ENCODE measurements around the gene ANGPTL2.
A peak's percentile ranks its signal among the peaks of the same experiment; 100 is the strongest.

Gene ANGPTL2

GRCh38 chr9:127084076-127085039 lies 38.1 kb downstream of the ANGPTL2 start:
- H3K36me3 ChIP-seq (ENCODE audit: control insufficient read depth, low read depth, low read length) = no peaks in the 10 kb centered on the region
- no peak overlapping the region for H3K4me3 ChIP-seq (ENCODE audit: low read length)
- H3K4me1 ChIP-seq (ENCODE audit: control insufficient read depth, low read depth, low read length) = no peaks in the 10 kb centered on the region
- H3K9me3 ChIP-seq (ENCODE audit: control insufficient read depth, low read depth, low read length) = no peaks in the 10 kb centered on the region
- no peak overlapping the region for H3K9ac ChIP-seq (ENCODE audit: low read length)
- H3K27me3 ChIP-seq (ENCODE audit: control insufficient read depth, insufficient read depth, low read length) = no peaks in the 10 kb centered on the region
- H3K27ac ChIP-seq (ENCODE audit: low read length) = no peak overlapping the region

- Histone ChIP-seq H3K36me3 (ENCODE audit: control insufficient read depth, low read depth, low read length) (no peaks in the 10 kb centered on the region), H3K9me3 (ENCODE audit: control insufficient read depth, low read depth, low read length) (no peaks in the 10 kb centered on the region), H3K4me1 (ENCODE audit: control insufficient read depth, low read depth, low read length) (no peaks in the 10 kb centered on the region), H3K27ac (ENCODE audit: low read length) (no peak overlapping the region), H3K4me3 (ENCODE audit: low read length) (no peak overlapping the region), H3K27me3 (ENCODE audit: control insufficient read depth, insufficient read depth, low read length) (no peaks in the 10 kb centered on the region), H3K9ac (ENCODE audit: low read length) (no peak overlapping the region)
Measured at GRCh38 chr9:127083138-127083980, 39.1 kb downstream of the ANGPTL2 start.

- Histone ChIP-seq H3K27ac (ENCODE audit: low read length) (no peak overlapping the region), H3K4me3 (ENCODE audit: low read length) (no peak overlapping the region), H3K4me1 (ENCODE audit: control insufficient read depth, low read depth, low read length) (peaks cover 14% of the 10 kb centered on the region), H3K27me3 (ENCODE audit: control insufficient read depth, insufficient read depth, low read length) (no peaks in the 10 kb centered on the region), H3K9ac (ENCODE audit: low read length) (no peak overlapping the region), H3K9me3 (ENCODE audit: control insufficient read depth, low read depth, low read length) (no peaks in the 10 kb centered on the region), H3K36me3 (ENCODE audit: control insufficient read depth, low read depth, low read length) (no peaks in the 10 kb centered on the region)
Measured at GRCh38 chr9:127081250-127082185, 40.9 kb downstream of the ANGPTL2 start.

- Histone ChIP-seq H3K36me3 (ENCODE audit: control insufficient read depth, low read depth, low read length) (no peaks in the 10 kb centered on the region), H3K9me3 (ENCODE audit: control insufficient read depth, low read depth, low read length) (no peaks in the 10 kb centered on the region), H3K4me3 (ENCODE audit: low read length) (no peak overlapping the region), H3K27me3 (ENCODE audit: control insufficient read depth, insufficient read depth, low read length) (no peaks in the 10 kb centered on the region), H3K27ac (ENCODE audit: low read length) (no peak overlapping the region), H3K4me1 (ENCODE audit: control insufficient read depth, low read depth, low read length) (peaks cover 33% of the 10 kb centered on the region), H3K9ac (ENCODE audit: low read length) (no peak overlapping the region)
Measured at GRCh38 chr9:127079446-127080140, 42.8 kb downstream of the ANGPTL2 start.

- no peaks in the 10 kb centered on the region for H3K9me3 ChIP-seq (ENCODE audit: control insufficient read depth, low read depth, low read length)
- no peaks in the 10 kb centered on the region for H3K27me3 ChIP-seq (ENCODE audit: control insufficient read depth, insufficient read depth, low read length)
- H3K36me3 ChIP-seq (ENCODE audit: control insufficient read depth, low read depth, low read length) = no peaks in the 10 kb centered on the region
- no peak overlapping the region for H3K27ac ChIP-seq (ENCODE audit: low read length)
- H3K4me1 ChIP-seq (ENCODE audit: control insufficient read depth, low read depth, low read length) = peaks cover 39% of the 10 kb centered on the region
- no peak overlapping the region for H3K9ac ChIP-seq (ENCODE audit: low read length)
- no peak overlapping the region for H3K4me3 ChIP-seq (ENCODE audit: low read length)
Measured at GRCh38 chr9:127078988-127079387, 43.4 kb downstream of the ANGPTL2 start.

- Histone ChIP-seq H3K4me3 (ENCODE audit: low read length) (no peak overlapping the region), H3K9ac (ENCODE audit: low read length) (no peak overlapping the region), H3K27ac (ENCODE audit: low read length) (no peak overlapping the region), H3K27me3 (ENCODE audit: control insufficient read depth, insufficient read depth, low read length) (no peaks in the 10 kb centered on the region), H3K36me3 (ENCODE audit: control insufficient read depth, low read depth, low read length) (no peaks in the 10 kb centered on the region), H3K9me3 (ENCODE audit: control insufficient read depth, low read depth, low read length) (no peaks in the 10 kb centered on the region), H3K4me1 (ENCODE audit: control insufficient read depth, low read depth, low read length) (peaks cover 39% of the 10 kb centered on the region)
Measured at GRCh38 chr9:127078336-127078735, 44.1 kb downstream of the ANGPTL2 start.

GRCh38 chr9:127077644-127077946 lies 44.8 kb downstream of the ANGPTL2 start:
- Histone ChIP-seq H3K36me3 (ENCODE audit: control insufficient read depth, low read depth, low read length) (no peaks in the 10 kb centered on the region), H3K9ac (ENCODE audit: low read length) (no peak overlapping the region), H3K27me3 (ENCODE audit: control insufficient read depth, insufficient read depth, low read length) (no peaks in the 10 kb centered on the region), H3K4me3 (ENCODE audit: low read length) (no peak overlapping the region), H3K9me3 (ENCODE audit: control insufficient read depth, low read depth, low read length) (no peaks in the 10 kb centered on the region), H3K27ac (ENCODE audit: low read length) (no peak overlapping the region), H3K4me1 (ENCODE audit: control insufficient read depth, low read depth, low read length) (peaks cover 39% of the 10 kb centered on the region)

GRCh38 chr9:127076860-127077643 lies 45.4 kb downstream of the ANGPTL2 start:
- peaks cover 39% of the 10 kb centered on the region for H3K4me1 ChIP-seq (ENCODE audit: control insufficient read depth, low read depth, low read length)
- H3K27me3 ChIP-seq (ENCODE audit: control insufficient read depth, insufficient read depth, low read length) = no peaks in the 10 kb centered on the region
- no peak overlapping the region for H3K27ac ChIP-seq (ENCODE audit: low read length)
- no peak overlapping the region for H3K4me3 ChIP-seq (ENCODE audit: low read length)
- no peaks in the 10 kb centered on the region for H3K36me3 ChIP-seq (ENCODE audit: control insufficient read depth, low read depth, low read length)
- peak overlapping the region; percentile 0 for H3K9ac ChIP-seq (ENCODE audit: low read length)
- H3K9me3 ChIP-seq (ENCODE audit: control insufficient read depth, low read depth, low read length) = peaks cover under 1% of the 10 kb centered on the region

- Histone ChIP-seq H3K4me3 (ENCODE audit: low read length) (peak overlapping the region; percentile 0), H3K4me1 (ENCODE audit: control insufficient read depth, low read depth, low read length) (peaks cover 39% of the 10 kb centered on the region), H3K27ac (ENCODE audit: low read length) (peak overlapping the region; percentile 39), H3K27me3 (ENCODE audit: control insufficient read depth, insufficient read depth, low read length) (no peaks in the 10 kb centered on the region), H3K9me3 (ENCODE audit: control insufficient read depth, low read depth, low read length) (peaks cover 3% of the 10 kb centered on the region), H3K36me3 (ENCODE audit: control insufficient read depth, low read depth, low read length) (no peaks in the 10 kb centered on the region), H3K9ac (ENCODE audit: low read length) (peak overlapping the region; percentile 0)
Measured at GRCh38 chr9:127075624-127076372, 46.6 kb downstream of the ANGPTL2 start.

Measured in iPS-18a (cell line).